GM19463 (cell line): Measurements from ENCODE around the gene BDKRB2.

Experiments
- ATAC-seq: cut with Tn5 transposase; IDR thresholded peaks from one replicate; pipeline ENCODE4 v1.9.1; 2021; ENCODE audit warnings: mild to moderate bottlenecking, moderate library complexity; ENCODE audit not compliant: unreplicated experiment

Gene BDKRB2

GRCh38 chr14:96204151-96205058, at the start of gene BDKRB2:
BDKRB2 (plus strand) TSS chr14:96204839; CDS start chr14:96237108, 32,269 bp downstream.
- no peak for ATAC-seq

GRCh38 chr14:96154900-96155299, 49.7 kb upstream of the BDKRB2 start:
- ATAC-seq, result no peak

GRCh38 chr14:96156804-96157760, 47.6 kb upstream of the BDKRB2 start:
- no peak for ATAC-seq

GRCh38 chr14:96158735-96159134, 45.9 kb upstream of the BDKRB2 start:
- no peak for ATAC-seq

- no peak for ATAC-seq
Observed at GRCh38 chr14:96160076-96160912, 44.3 kb upstream of the BDKRB2 start.

- no peak for ATAC-seq
Observed at GRCh38 chr14:96160913-96161310, 43.7 kb upstream of the BDKRB2 start.

GRCh38 chr14:96161636-96162035, 43.0 kb upstream of the BDKRB2 start:
- ATAC-seq, result no peak

GRCh38 chr14:96162265-96162664, 42.4 kb upstream of the BDKRB2 start:
- no peak for ATAC-seq

GRCh38 chr14:96162741-96163140, 41.9 kb upstream of the BDKRB2 start:
- ATAC-seq, result no peak

- ATAC-seq, result no peak
Observed at GRCh38 chr14:96164861-96165490, 39.7 kb upstream of the BDKRB2 start.

- no peak for ATAC-seq
Observed at GRCh38 chr14:96165493-96166436, 38.9 kb upstream of the BDKRB2 start.

- ATAC-seq, result no peak
Observed at GRCh38 chr14:96166461-96167223, 38.0 kb upstream of the BDKRB2 start.

- no peak for ATAC-seq
Observed at GRCh38 chr14:96167224-96168148, 37.2 kb upstream of the BDKRB2 start.

GRCh38 chr14:96168581-96168980, 36.1 kb upstream of the BDKRB2 start:
- no peak for ATAC-seq

GRCh38 chr14:96170961-96171592, 33.6 kb upstream of the BDKRB2 start:
- ATAC-seq, result no peak

GRCh38 chr14:96173636-96174475, 30.8 kb upstream of the BDKRB2 start:
- ATAC-seq, result no peak
